CD4-positive, alpha-beta T cell (primary cell): ENCODE results near the gene AQP6. TPM values are rescaled to one million over a fixed set of nuclear protein-coding genes. Genes with fewer than 3 reads are reported as not detected.

Experiments used
- ATAC-seq: fragments of 200-7000 bp; cut with Tn5 transposase; one replicate; pipeline ENCODE4 v1.10.0; 2022; ENCODE audit warnings: mild to moderate bottlenecking; ENCODE audit not compliant: poor library complexity
- CTCF ChIA-PET: fragments of 350-600 bp; sonication (Branson Sonifier 250); formaldehyde crosslinking; loops from one replicate; lab custom pipeline; 2021; ENCODE audit warnings: antibody characterized with exemption, inconsistent platforms; lab: Charles Lee
- POLR2A ChIA-PET: fragments of 350-600 bp; sonication (Branson Sonifier 250); formaldehyde crosslinking; loops from one replicate; lab custom pipeline; 2021; ENCODE audit warnings: antibody characterized with exemption, inconsistent platforms; lab: Charles Lee
- DNase-seq, 14 experiments: peaks; one replicate each; pipeline ENCODE4 v3.0.0-alpha.2; 2013 to 2020; ENCODE audit warnings: mixed read lengths in 2 of 14
- H3K27ac ChIP-seq, 2 donors: one replicate each; pipeline versions ENCODE4 v1.5.1 to v1.7.0; 2013; ENCODE audit warnings: low read length in 2 of 2, low read depth in 1 of 2, mild to moderate bottlenecking in 1 of 2
- H3K27me3 ChIP-seq, 2 experiments: 1 replicate in 1 of 2; 2 replicates in 1 of 2; pipeline versions ENCODE4 v1.6.1 to v1.7.0; 2013; ENCODE audit warnings: low read length in 2 of 2, control low read depth in 1 of 2, mild to moderate bottlenecking in 1 of 2, moderate library complexity in 1 of 2; ENCODE audit not compliant: insufficient read depth in 2 of 2, control insufficient read depth in 1 of 2
- H3K36me3 ChIP-seq: one replicate; pipeline ENCODE4 v1.6.1; 2013; ENCODE audit warnings: low read length, control low read depth; ENCODE audit not compliant: insufficient read depth
- H3K4me1 ChIP-seq: one replicate; pipeline ENCODE4 v1.6.1; 2013; ENCODE audit warnings: low read length, control low read depth; ENCODE audit not compliant: insufficient read depth
- H3K4me3 ChIP-seq: one replicate; pipeline ENCODE4 v1.5.1; 2013; ENCODE audit warnings: mild to moderate bottlenecking, low read length, moderate library complexity
- H3K9me3 ChIP-seq, 2 experiments: 1 replicate in 1 of 2; 2 replicates in 1 of 2; pipeline versions ENCODE4 v1.6.1 to v1.7.0; 2013; ENCODE audit warnings: low read length in 2 of 2, mild to moderate bottlenecking in 2 of 2, control low read depth in 1 of 2, moderate library complexity in 1 of 2; ENCODE audit not compliant: control insufficient read depth in 1 of 2, insufficient read depth in 1 of 2
- H3K27ac Mint-ChIP-seq: one replicate; pipeline ENCODE4 v1.8.0; 2020; ENCODE audit warnings: mixed read lengths
- H3K27me3 Mint-ChIP-seq: one replicate; pipeline ENCODE4 v1.8.0; 2021; ENCODE audit warnings: mixed read lengths
- H3K36me3 Mint-ChIP-seq: one replicate; pipeline ENCODE4 v1.8.0; 2021; ENCODE audit warnings: low read depth, mixed read lengths
- H3K4me1 Mint-ChIP-seq: one replicate; pipeline ENCODE4 v1.8.0; 2021; ENCODE audit warnings: low read depth, mixed read lengths
- H3K4me3 Mint-ChIP-seq: one replicate; pipeline ENCODE4 v1.8.0; 2020; ENCODE audit warnings: mild to moderate bottlenecking, mixed read lengths
- H3K9me3 Mint-ChIP-seq: one replicate; pipeline ENCODE4 v1.8.0; 2020; ENCODE audit warnings: mixed read lengths
- CTCF ChIP-seq: fragments of 200-600 bp; IDR thresholded peaks from one replicate; pipeline ENCODE4 v1.8.0; 2022; ENCODE audit warnings: antibody characterized with exemption, mild to moderate bottlenecking
- intact Hi-C, 2 experiments: fragments of 100-400 bp; cut with DNase I in 1 of 2; cut with micrococcal nuclease in 1 of 2; formaldehyde crosslinking; loops; one replicate each; pipeline versions ENCODE4 v1.15.1 to v1.9.0; 2023 to 2025; cut with DNase I, micrococcal nuclease
- total RNA-seq, 174 experiments: library from RNA in 2 of 174; stranded (reverse) in 2 of 174; gene quantifications; one replicate each; pipeline ENCODE4 v1.2.3 and lab custom pipeline; 2021 to 2026

Gene AQP6
- total RNA-seq, 2 experiments from 2014 or later: not detected

- H3K36me3 ChIP-seq: no peaks in the 10 kb centered on the region
- H3K4me3 Mint-ChIP-seq: peak within 1 kb of the TSS; percentile 94
- peaks cover 15% of the 10 kb centered on the region for H3K4me1 Mint-ChIP-seq
- H3K4me3 ChIP-seq: peak within 1 kb of the TSS; percentile 75
- intact Hi-C loops: loop anchor here (1.0 to 10.0 kb wide), 6 partner anchors 60 to 1308 kb away; partner anchors contain the start of genes COX14 (in 2 of the 2), BCDIN3D (in 1 of the 2), CCNT1 (in 1 of the 2) and CERS5 (in 1 of the 2)
- ChIA-PET CTCF (interaction anchor here (0.7 to 2.7 kb wide), 10 partner anchors 14 to 284 kb away, joined by 3 to 16 read pairs (median 4); partner anchors contain the start of genes COX14, SMARCD1 and TMBIM6), POLR2A (interaction anchor here (0.9 to 2.0 kb wide), 7 partner anchors 12 to 1343 kb away, joined by 3 to 10 read pairs (median 5); partner anchors contain the start of genes CERS5, COX14, KANSL2 and SMARCD1)
- peaks cover 4% of the 10 kb centered on the region for H3K36me3 Mint-ChIP-seq
- H3K27ac ChIP-seq: peak within 1 kb of the TSS; percentile 16 to 28
- peaks cover 18% of the 10 kb centered on the region for H3K4me1 ChIP-seq
- H3K27me3 ChIP-seq: no peaks in the 10 kb centered on the region
- peak; percentile 88 to 99 (median 94) for DNase-seq
- peaks cover 13% of the 10 kb centered on the region for H3K27me3 Mint-ChIP-seq
- TF ChIP-seq CTCF: no peak
- H3K9me3 Mint-ChIP-seq: no peaks in the 10 kb centered on the region
- ATAC-seq: peak; percentile 97
- peak within 1 kb of the TSS; percentile 66 for H3K27ac Mint-ChIP-seq
- no peaks in the 10 kb centered on the region for H3K9me3 ChIP-seq
Observed at GRCh38 chr12:50025187-50026059, 52.7 kb downstream of the AQP6 start, which contains the start of gene RACGAP1. Gene RACGAP1, minus strand, starts transcription at chr12:50025494. Its CDS starts 8,779 bp downstream, at chr12:50016715.

- ChIA-PET CTCF (interaction anchor here (1.0 to 1.6 kb wide), 2 partner anchors 12 to 29 kb away, joined by 4 to 8 read pairs; no protein-coding TSS in a partner anchor), POLR2A (interaction anchor here (2.0 kb wide), 1 partner anchor 85 kb away, joined by 10 read pairs; the partner anchor contains the start of gene COX14)
- no peak overlapping the region for H3K4me3 ChIP-seq
- Mint-ChIP-seq H3K4me3 (no peak overlapping the region), H3K27ac (no peak overlapping the region), H3K27me3 (peaks cover 17% of the 10 kb centered on the region), H3K4me1 (peaks cover 15% of the 10 kb centered on the region), H3K36me3 (peaks cover 4% of the 10 kb centered on the region), H3K9me3 (no peaks in the 10 kb centered on the region)
- H3K27me3 ChIP-seq: peaks cover 0 to 3% of the 10 kb centered on the region in 2 experiments
- DNase-seq (no peak), ATAC-seq (no peak)
- H3K36me3 ChIP-seq: no peaks in the 10 kb centered on the region
- H3K4me1 ChIP-seq: peaks cover 18% of the 10 kb centered on the region
- intact Hi-C loops: loop anchor here in 1 of 2 experiments (5.0 to 10.0 kb wide), 3 partner anchors 182 to 1309 kb away; partner anchors contain the start of genes BCDIN3D, CCNT1 and LIMA1
- no peak for TF ChIP-seq CTCF
- H3K27ac ChIP-seq: no peak overlapping the region
- no peaks in the 10 kb centered on the region for H3K9me3 ChIP-seq
Observed at GRCh38 chr12:50026691-50027090, 53.9 kb downstream of the AQP6 start.

Other genes starting within 250 kb of the AQP6 start
- gene TMBIM6, start 231.4 kb upstream of the AQP6 start, total RNA-seq: 100 to 1,000 TPM; 274 to 279 TPM
- gene NCKAP5L, start 144.5 kb upstream of the AQP6 start, total RNA-seq: 1 to 10 TPM; 9.2 to 9.8 TPM
- 1 to 10 TPM; 2.8 to 3.9 TPM for gene BCDIN3D, start 129.8 kb upstream of the AQP6 start, total RNA-seq
- not detected for gene FAIM2, start 69.0 kb upstream of the AQP6 start, total RNA-seq
- gene AQP2, start 22.2 kb upstream of the AQP6 start, total RNA-seq: not detected
- not detected for gene AQP5, start 11.1 kb upstream of the AQP6 start, total RNA-seq
- 1 to 10 TPM; 3.0 to 3.3 TPM for gene RACGAP1, start 52.5 kb downstream of the AQP6 start, total RNA-seq
- gene ASIC1, start 84.6 kb downstream of the AQP6 start, total RNA-seq: 1 to 10 TPM; 1.5 to 2.8 TPM
- gene SMARCD1, start 112.4 kb downstream of the AQP6 start, total RNA-seq: 10 to 100 TPM; 78.9 to 80.0 TPM
- under 1 TPM; 0.41 to 0.47 TPM for gene GPD1, start 131.1 kb downstream of the AQP6 start, total RNA-seq
- gene COX14, start 139.3 kb downstream of the AQP6 start, total RNA-seq: 10 to 100 TPM; 51.1 to 52.8 TPM
- gene CERS5, start 194.4 kb downstream of the AQP6 start, total RNA-seq: 10 to 100 TPM; 42.3 to 44.5 TPM